IMR-90 (cell line): Measurements from ENCODE around the gene PRSS1. TPM values are rescaled to one million over a fixed set of nuclear protein-coding genes. Genes with fewer than 3 reads are reported as not detected.

ENCODE experiments used
- ATAC-seq: fragments of 200-7000 bp; cut with Tn5 transposase; 2 replicates; pipeline ENCODE4 v1.9.1; 2020; ENCODE audit warnings: low read depth, mild to moderate bottlenecking, moderate library complexity
- BruUV-seq: library from RNA; stranded (reverse); fragments of 400-500 nt; replicated peaks from 2 replicates; lab custom pipeline; 2021; lab: Mats Ljungman, UMichigan
- CTCF ChIA-PET: fragments of 300-600 bp; formaldehyde crosslinking; extraction: SDS; loops from one replicate; lab custom pipeline; 2021; ENCODE audit warnings: antibody characterized with exemption; lab: Yijun Ruan, JAX
- POLR2A ChIA-PET: fragments of 300-600 bp; sonication (Branson Sonifier 250); formaldehyde crosslinking; loops from one replicate; lab custom pipeline; 2022; ENCODE audit warnings: antibody characterized with exemption; ENCODE audit not compliant: unreplicated experiment; lab: Charles Lee
- DNase-seq: peaks from one replicate; pipeline ENCODE4 v3.0.0; 2013
- H2AFZ ChIP-seq: replicated peaks from 2 replicates; pipeline ENCODE3; 2013; ENCODE audit warnings: low read length, mild to moderate bottlenecking; ENCODE audit not compliant: poor library complexity
- H2AK5ac ChIP-seq: 2 replicates; pipeline ENCODE4 v1.6.1; 2013; ENCODE audit warnings: low read depth, low read length, inconsistent platforms
- H2AK9ac ChIP-seq: replicated peaks from 2 replicates; pipeline ENCODE3; 2013; ENCODE audit warnings: mild to moderate bottlenecking, low read depth, low read length, moderate library complexity; ENCODE audit not compliant: poor library complexity
- H2BK120ac ChIP-seq: 2 replicates; pipeline ENCODE4 v1.6.1; 2013; ENCODE audit warnings: low read depth, low read length, inconsistent platforms
- H2BK15ac ChIP-seq: 3 replicates; pipeline ENCODE4 v1.6.1; 2013; ENCODE audit warnings: low read depth, low read length, inconsistent platforms
- H2BK20ac ChIP-seq: 2 replicates; pipeline ENCODE4 v1.6.1; 2013; ENCODE audit warnings: low read depth, mild to moderate bottlenecking, inconsistent platforms, low read length, moderate library complexity
- H2BK5ac ChIP-seq: 2 replicates; pipeline ENCODE4 v1.6.1; 2013; ENCODE audit warnings: mild to moderate bottlenecking, low read depth, low read length, inconsistent platforms; ENCODE audit not compliant: poor library complexity, severe bottlenecking
- H3K14ac ChIP-seq: replicated peaks from 2 replicates; pipeline ENCODE4 v1.6.1; 2013; ENCODE audit warnings: low read depth, low read length, inconsistent platforms
- H3K18ac ChIP-seq: 2 replicates; pipeline ENCODE4 v1.6.1; 2013; ENCODE audit warnings: low read depth, low read length, control low read depth
- H3K23ac ChIP-seq: 2 replicates; pipeline ENCODE4 v1.6.1; 2013; ENCODE audit warnings: low read depth, low read length, inconsistent platforms
- H3K27ac ChIP-seq: 2 replicates; pipeline ENCODE4 v1.5.1; 2013; ENCODE audit warnings: mild to moderate bottlenecking, control low read depth, low read length; ENCODE audit not compliant: insufficient read depth
- H3K27me3 ChIP-seq: 2 replicates; pipeline ENCODE4 v1.6.1; 2013; ENCODE audit warnings: low read length; ENCODE audit not compliant: control insufficient read depth, insufficient read depth
- H3K36me3 ChIP-seq: 2 replicates; pipeline ENCODE4 v1.6.1; 2013; ENCODE audit warnings: low read length, mixed read lengths; ENCODE audit not compliant: control insufficient read depth, insufficient read depth
- H3K4ac ChIP-seq: 2 replicates; pipeline ENCODE4 v1.6.1; 2013; ENCODE audit warnings: low read depth, low read length, inconsistent platforms
- H3K4me1 ChIP-seq: 2 replicates; pipeline ENCODE4 v1.6.1; 2013; ENCODE audit warnings: low read length, mixed read lengths; ENCODE audit not compliant: control insufficient read depth, insufficient read depth
- H3K4me2 ChIP-seq: 2 replicates; pipeline ENCODE4 v1.6.1; 2013; ENCODE audit warnings: low read depth, mild to moderate bottlenecking, control low read depth, low read length, moderate library complexity
- H3K4me3 ChIP-seq: 2 replicates; pipeline ENCODE4 v1.5.1; 2013; ENCODE audit warnings: low read depth, mild to moderate bottlenecking, control low read depth, low read length, moderate library complexity; ENCODE audit not compliant: insufficient read depth
- H3K56ac ChIP-seq: 2 replicates; pipeline ENCODE4 v1.6.1; 2013; ENCODE audit warnings: low read length, inconsistent platforms; ENCODE audit not compliant: insufficient read depth; ENCODE audit errors: extremely low read depth
- H3K79me1 ChIP-seq, 2 experiments: 2 replicates each; pipeline ENCODE4 v1.6.1; 2013; ENCODE audit warnings: low read length in 2 of 2, inconsistent platforms in 1 of 2, low read depth in 1 of 2
- H3K9ac ChIP-seq: 2 replicates; pipeline ENCODE4 v1.6.1; 2013; ENCODE audit warnings: low read depth, low read length, control low read depth
- H3K9me1 ChIP-seq: 2 replicates; pipeline ENCODE4 v1.6.1; 2013; ENCODE audit warnings: low read length, inconsistent platforms; ENCODE audit not compliant: insufficient read depth
- H3K9me3 ChIP-seq: 2 replicates; pipeline ENCODE4 v1.6.1; 2013; ENCODE audit warnings: low read length; ENCODE audit not compliant: control insufficient read depth, insufficient read depth
- H4K20me1 ChIP-seq: 2 replicates; pipeline ENCODE4 v1.6.1; 2013; ENCODE audit warnings: low read length, inconsistent platforms; ENCODE audit not compliant: insufficient read depth
- H4K5ac ChIP-seq: 2 replicates; pipeline ENCODE4 v1.6.1; 2013; ENCODE audit warnings: mild to moderate bottlenecking, low read depth, low read length, control low read depth
- H4K8ac ChIP-seq, 2 experiments: 2 replicates each; pipeline ENCODE4 v1.6.1; 2013; ENCODE audit warnings: low read depth in 2 of 2, low read length in 2 of 2, control low read depth in 1 of 2, inconsistent platforms in 1 of 2
- H4K91ac ChIP-seq: 2 replicates; pipeline ENCODE4 v1.6.1; 2013; ENCODE audit warnings: low read depth, low read length, inconsistent platforms; ENCODE audit not compliant: insufficient read depth
- CHD1 ChIP-seq: IDR thresholded peaks from 2 replicates; pipeline ENCODE4 v1.6.1; 2012; ENCODE audit warnings: low read depth, low read length, improper control_type of control experiment
- MXI1 ChIP-seq: IDR thresholded peaks from 2 replicates; pipeline ENCODE4 v1.6.1; 2012; ENCODE audit warnings: low read depth, mild to moderate bottlenecking, low read length, moderate library complexity, borderline replicate concordance
- POLR2A ChIP-seq: IDR thresholded peaks from 2 replicates; pipeline ENCODE4 v1.6.1; 2012; ENCODE audit warnings: mild to moderate bottlenecking, low read depth, low read length
- RFX5 ChIP-seq: IDR thresholded peaks from 2 replicates; pipeline ENCODE4 v1.8.0; 2012; ENCODE audit warnings: low read depth, mild to moderate bottlenecking, low read length, moderate library complexity
- WGBS, 2 experiments: methylation state at CpG; one replicate each; pipeline versions ENCODE4 v1.1.5 to v1.1.7; 2013; ENCODE audit warnings: missing lambda C conversion rate in 2 of 2; ENCODE audit not compliant: insufficient read length in 1 of 2; ENCODE audit errors: extremely low coverage in 2 of 2; 5-methylcytosine and 5-hydroxymethylcytosine counted together
- dilution Hi-C: fragments of 300-500 bp; cut with HindIII; formaldehyde crosslinking; loops from one replicate; pipeline ENCODE4 v1.14.3; 2018; ENCODE audit warnings: low sequenced_read_pairs; ENCODE audit not compliant: unreplicated experiment
- in situ Hi-C: fragments of 300-500 bp; cut with MboI; formaldehyde crosslinking; loops from 3 replicates; pipeline ENCODE4 v1.14.3; 2019; ENCODE audit warnings: low sequenced_read_pairs, inconsistent platforms, mixed read lengths
- intact Hi-C: fragments of 100-400 bp; cut with micrococcal nuclease; formaldehyde crosslinking; loops from 2 replicates; pipeline ENCODE4 v1.10.0; 2022
- polyA plus RNA-seq, 3 experiments: library from polyadenylated mRNA; depleted of rRNA; stranded (reverse); fragments of >200 nt; gene quantifications; 2 replicates each; pipeline ENCODE4 v1.2.3, GENCODE V29; 2012; ENCODE audit warnings: low replicate concordance in 1 of 3
- total RNA-seq: library from RNA; depleted of rRNA; stranded (reverse); fragments of >200 nt; gene quantifications from 2 replicates; pipeline ENCODE4 v1.2.3, GENCODE V29; 2012
- TF ChIP-seq, protein P1 (sequence below): fragments of 150-350 bp; IDR thresholded peaks from 2 replicates; pipeline ENCODE4 v1.6.1; 2016; ENCODE audit warnings: low read depth, mild to moderate bottlenecking, low read length, moderate library complexity, borderline replicate concordance

Gene PRSS1
- total and polyA plus RNA-seq, 2 of the 4 experiments (the other 2 are of a cell fraction), result not detected

DNA sequence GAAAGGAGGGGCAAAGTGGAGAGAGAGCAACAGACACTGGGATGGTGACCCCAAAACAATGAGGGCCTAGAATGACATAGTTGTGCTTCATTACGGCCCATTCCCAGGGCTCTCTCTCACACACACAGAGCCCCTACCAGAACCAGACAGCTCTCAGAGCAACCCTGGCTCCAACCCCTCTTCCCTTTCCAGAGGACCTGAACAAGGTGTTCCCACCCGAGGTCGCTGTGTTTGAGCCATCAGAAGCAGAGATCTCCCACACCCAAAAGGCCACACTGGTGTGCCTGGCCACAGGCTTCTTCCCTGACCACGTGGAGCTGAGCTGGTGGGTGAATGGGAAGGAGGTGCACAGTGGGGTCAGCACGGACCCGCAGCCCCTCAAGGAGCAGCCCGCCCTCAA, 42.2 kb downstream of the PRSS1 start:
- ChIA-PET POLR2A (no interaction called here), CTCF (interaction anchor here (0.7 kb wide), 1 partner anchor 265 kb away, joined by 3 read pairs; no protein-coding TSS in a partner anchor)
- Histone ChIP-seq H3K4ac (no peak overlapping the region), H3K9me3 (no peaks in the 10 kb centered on the region), H3K18ac (no peak overlapping the region), H4K8ac (no peak overlapping the region), H3K4me1 (no peaks in the 10 kb centered on the region), H2BK15ac (no peak overlapping the region), H2BK120ac (no peak overlapping the region), H3K27me3 (peaks cover 28% of the 10 kb centered on the region), H3K4me2 (no peak overlapping the region), H2AFZ (no peak overlapping the region), H3K9me1 (no peaks in the 10 kb centered on the region), H3K14ac (no peak overlapping the region), H3K79me1 (no peaks in the 10 kb centered on the region), H3K23ac (no peak overlapping the region), H2BK20ac (no peak overlapping the region), H3K36me3 (no peaks in the 10 kb centered on the region), H2AK9ac (no peak overlapping the region), H3K56ac (no peak overlapping the region), H4K5ac (no peak overlapping the region), H2BK5ac (no peak overlapping the region), H2AK5ac (no peak overlapping the region), H4K91ac (no peak overlapping the region), H3K9ac (no peak overlapping the region), H4K20me1 (no peaks in the 10 kb centered on the region), H3K4me3 (no peak overlapping the region), H3K27ac (no peak overlapping the region)
- ATAC-seq (no peak), DNase-seq (no peak)
- BruUV-seq, result no TSS peak
- intact Hi-C loops (no loop called here), in situ Hi-C loops (no loop called here), dilution Hi-C loops (loop anchor here (25.0 kb wide), 1 partner anchor 279 kb away; no protein-coding TSS in a partner anchor)
- no peak for TF ChIP-seq CHD1
- TF ChIP-seq, protein P1, sequence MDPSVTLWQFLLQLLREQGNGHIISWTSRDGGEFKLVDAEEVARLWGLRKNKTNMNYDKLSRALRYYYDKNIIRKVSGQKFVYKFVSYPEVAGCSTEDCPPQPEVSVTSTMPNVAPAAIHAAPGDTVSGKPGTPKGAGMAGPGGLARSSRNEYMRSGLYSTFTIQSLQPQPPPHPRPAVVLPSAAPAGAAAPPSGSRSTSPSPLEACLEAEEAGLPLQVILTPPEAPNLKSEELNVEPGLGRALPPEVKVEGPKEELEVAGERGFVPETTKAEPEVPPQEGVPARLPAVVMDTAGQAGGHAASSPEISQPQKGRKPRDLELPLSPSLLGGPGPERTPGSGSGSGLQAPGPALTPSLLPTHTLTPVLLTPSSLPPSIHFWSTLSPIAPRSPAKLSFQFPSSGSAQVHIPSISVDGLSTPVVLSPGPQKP, result no peak
- no peak for TF ChIP-seq POLR2A
- TF ChIP-seq RFX5, result no peak
- no peak for TF ChIP-seq MXI1
- WGBS, 2 experiments, result no CpG with 5 or more reads among the region's 7 CpGs
